ENCODE results near the gene ANKRD10. TPM values are rescaled to one million over a fixed set of nuclear protein-coding genes. Genes with fewer than 3 reads are reported as not detected.

Gene ANKRD10
- total RNA-seq, 1 experiment from 2014 or later = 159 TPM

- no peaks in the 10 kb centered on the region for H3K79me1 ChIP-seq (ENCODE audit: insufficient read depth, low read depth, low read length, poor library complexity, severe bottlenecking)
- H3K4me3 Mint-ChIP-seq = no peak overlapping the region
- H3K9me3 Mint-ChIP-seq = no peaks in the 10 kb centered on the region; a peak in 2 of 5 replicates
Observed at GRCh38 chr13:110949628-110950027, 34.8 kb upstream of the ANKRD10 start.

More at GRCh38 chr13:110949628-110950027, 34.8 kb upstream of the ANKRD10 start:
- Mint-ChIP-seq H3K27ac (no peak overlapping the region), H3K27me3 (ENCODE audit: low read depth) (peaks cover 5% of the 10 kb centered on the region), H3K4me1 (no peaks in the 10 kb centered on the region), H3K36me3 (ENCODE audit: insufficient read depth in 1 of 3, low read depth in 3 of 3) (no peaks in the 10 kb centered on the region)
- H3K9me3 ChIP-seq (ENCODE audit: control insufficient read depth, low read depth, low read length) = no peaks in the 10 kb centered on the region
- H3K4ac ChIP-seq (ENCODE audit: low read depth, low read length) = no peak overlapping the region
- H2BK20ac ChIP-seq (ENCODE audit: low read depth, low read length, poor library complexity, severe bottlenecking) = no peak overlapping the region
- H4K5ac ChIP-seq (ENCODE audit: insufficient read length, low read depth, low read length) = no peak overlapping the region
- no peak overlapping the region for H4K8ac ChIP-seq (replicated peaks; ENCODE audit: insufficient read length, low read depth, low read length)
- no peak overlapping the region for H3T11ph ChIP-seq (ENCODE audit: low read length)
- no peaks in the 10 kb centered on the region for H3K23me2 ChIP-seq (ENCODE audit: insufficient read length, low read depth, low read length, poor library complexity, severe bottlenecking)
- no peak overlapping the region for H2BK120ac ChIP-seq (ENCODE audit: low read depth, low read length, poor library complexity, severe bottlenecking)
- H2BK5ac ChIP-seq (ENCODE audit: insufficient read length, low read length) = no peak overlapping the region
- H2BK12ac ChIP-seq (ENCODE audit: insufficient read length, low read depth, low read length) = no peak overlapping the region
- no peak overlapping the region for H3K23ac ChIP-seq (ENCODE audit: insufficient read length, low read depth, low read length)
- no peak overlapping the region for H2AFZ ChIP-seq (ENCODE audit: low read length)
- no peaks in the 10 kb centered on the region for H4K20me1 ChIP-seq (ENCODE audit: control insufficient read depth, insufficient read depth, insufficient read length)
- H2BK15ac ChIP-seq (ENCODE audit: low read depth, low read length) = no peak overlapping the region
- H3K56ac ChIP-seq (ENCODE audit: insufficient read length, low read depth, low read length) = no peak overlapping the region
- no peak for DNase-seq
- no peaks in the 10 kb centered on the region for H3K4me1 ChIP-seq (ENCODE audit: insufficient read depth, low read length)
- no peak for TF ChIP-seq CTCF (conservative IDR thresholded peaks at IDR 0.05)
- H3K27me3 ChIP-seq (ENCODE audit: insufficient read depth, low read length) = no peaks in the 10 kb centered on the region
- H3K18ac ChIP-seq (ENCODE audit: insufficient read length, low read depth, low read length) = no peak overlapping the region
- H4K91ac ChIP-seq (ENCODE audit: insufficient read length, low read depth, low read length) = no peak overlapping the region
- H3K4me2 ChIP-seq (ENCODE audit: insufficient read depth, insufficient read length, low read length) = no peak overlapping the region
- no peaks in the 10 kb centered on the region for H3K79me2 ChIP-seq (ENCODE audit: insufficient read depth, low read length)
- H3K9ac ChIP-seq (ENCODE audit: extremely low read depth, insufficient read length, low read length) = no peak overlapping the region
- H3K14ac ChIP-seq (ENCODE audit: insufficient read depth, low read length) = no peak overlapping the region
- H3K27ac ChIP-seq (ENCODE audit: insufficient read length, low read depth, low read length) = no peak overlapping the region
- H2AK5ac ChIP-seq (ENCODE audit: insufficient read length, low read length) = no peak overlapping the region
- no CpG with 5 or more reads among the region's 4 CpGs for WGBS (ENCODE audit: extremely low coverage, insufficient read length, low lambda C conversion rate)
